Breast epithelium (tissue), 3 donors: ENCODE measurements around the gene RSRP1.

Source experiments
- CTCF ChIP-seq, 3 donors: fragments of 450-650 bp; IDR thresholded peaks; one replicate each; pipeline ENCODE4 v1.5.1; 2016 to 2017; ENCODE audit warnings: antibody characterized with exemption in 3 of 3, mild to moderate bottlenecking in 3 of 3, moderate library complexity in 3 of 3
- POLR2A ChIP-seq: fragments of 450-650 bp; IDR thresholded peaks from one replicate; pipeline ENCODE4 v1.6.1; 2016; ENCODE audit warnings: antibody characterized with exemption, mild to moderate bottlenecking, moderate library complexity

- TF ChIP-seq POLR2A (peak; percentile 79), CTCF (IDR thresholded peaks at IDR 0.05) (no peak)
Measured at GRCh38 chr1:25232027-25232865, 15.0 kb downstream of the RSRP1 start, which contains the start of gene SYF2.
